GM21529 (cell line): ENCODE measurements around the gene TMEM238.

Source experiments
- ATAC-seq: cut with Tn5 transposase; IDR thresholded peaks from one replicate; pipeline ENCODE4 v1.9.1; 2021; ENCODE audit not compliant: unreplicated experiment

Gene TMEM238

DNA sequence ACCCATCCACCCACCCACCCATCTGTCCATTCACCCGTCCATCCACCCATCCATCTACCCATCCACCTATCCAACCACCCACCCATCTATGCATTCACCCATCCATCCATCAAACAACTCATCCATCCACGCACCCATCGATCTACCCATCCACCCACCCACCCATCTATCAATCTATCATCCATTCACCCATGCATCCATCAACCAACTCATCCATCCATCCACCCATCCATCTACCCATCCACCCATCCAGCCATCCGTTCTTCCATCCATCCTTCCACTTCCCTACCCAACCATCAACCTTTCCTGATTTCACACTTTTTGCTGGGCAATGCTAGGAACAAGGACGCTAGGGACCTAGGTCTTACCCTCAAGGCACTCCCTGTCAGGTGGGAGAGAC, 2.1 kb downstream of the TMEM238 start:
- no peak for ATAC-seq

DNA sequence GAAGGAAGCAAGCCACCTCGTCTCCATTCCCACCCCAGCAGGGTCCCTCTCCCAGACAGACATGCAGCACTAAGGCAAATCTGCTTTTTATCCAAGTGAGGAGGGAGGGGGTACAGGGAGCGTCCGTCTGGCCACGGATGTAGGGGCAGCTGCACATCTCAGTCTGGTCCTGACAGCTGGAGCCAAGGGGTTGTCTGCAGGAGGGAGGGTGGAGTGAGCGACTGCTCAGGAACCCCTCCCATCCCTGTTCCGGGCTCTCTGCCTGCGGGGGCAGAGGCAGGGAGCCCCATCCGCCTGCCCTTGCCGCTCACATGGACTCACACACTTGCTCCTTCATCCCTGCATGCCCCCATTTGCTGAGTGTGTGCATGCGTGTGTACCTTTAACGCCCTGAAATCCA, 4.9 kb downstream of the TMEM238 start:
- ATAC-seq: no peak

DNA sequence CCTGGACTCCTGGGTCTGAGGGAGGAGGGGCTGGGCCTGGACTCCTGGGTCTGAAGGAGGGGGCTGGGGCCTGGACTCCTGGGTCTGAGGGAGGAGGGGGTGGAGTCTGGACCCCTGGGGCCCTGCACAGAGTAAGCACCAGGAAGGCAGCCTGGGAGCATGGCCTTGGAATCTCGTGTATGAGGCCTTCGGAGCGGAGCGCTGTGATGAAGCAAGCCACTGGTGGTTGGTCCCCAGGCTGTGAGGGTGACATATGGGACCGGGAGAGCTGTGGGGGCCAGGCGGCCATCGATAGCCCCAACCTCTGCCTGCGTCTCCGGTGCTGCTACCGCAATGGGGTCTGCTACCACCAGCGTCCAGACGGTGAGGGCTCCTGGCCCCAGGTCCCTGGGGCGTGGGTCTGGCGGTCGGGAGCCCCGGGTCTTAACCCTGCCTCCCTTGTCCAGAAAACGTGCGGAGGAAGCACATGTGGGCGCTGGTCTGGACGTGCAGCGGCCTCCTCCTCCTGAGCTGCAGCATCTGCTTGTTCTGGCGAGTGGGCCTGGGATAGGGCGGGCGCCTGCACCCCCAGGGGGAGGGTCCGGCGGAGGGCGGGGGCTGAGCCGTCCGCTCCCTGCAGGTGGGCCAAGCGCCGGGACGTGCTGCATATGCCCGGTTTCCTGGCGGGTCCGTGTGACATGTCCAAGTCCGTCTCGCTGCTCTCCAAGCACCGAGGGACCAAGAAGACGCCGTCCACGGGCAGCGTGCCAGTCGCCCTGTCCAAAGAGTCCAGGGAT, 6.5 kb downstream of the TMEM238 start:
- ATAC-seq: no peak

DNA sequence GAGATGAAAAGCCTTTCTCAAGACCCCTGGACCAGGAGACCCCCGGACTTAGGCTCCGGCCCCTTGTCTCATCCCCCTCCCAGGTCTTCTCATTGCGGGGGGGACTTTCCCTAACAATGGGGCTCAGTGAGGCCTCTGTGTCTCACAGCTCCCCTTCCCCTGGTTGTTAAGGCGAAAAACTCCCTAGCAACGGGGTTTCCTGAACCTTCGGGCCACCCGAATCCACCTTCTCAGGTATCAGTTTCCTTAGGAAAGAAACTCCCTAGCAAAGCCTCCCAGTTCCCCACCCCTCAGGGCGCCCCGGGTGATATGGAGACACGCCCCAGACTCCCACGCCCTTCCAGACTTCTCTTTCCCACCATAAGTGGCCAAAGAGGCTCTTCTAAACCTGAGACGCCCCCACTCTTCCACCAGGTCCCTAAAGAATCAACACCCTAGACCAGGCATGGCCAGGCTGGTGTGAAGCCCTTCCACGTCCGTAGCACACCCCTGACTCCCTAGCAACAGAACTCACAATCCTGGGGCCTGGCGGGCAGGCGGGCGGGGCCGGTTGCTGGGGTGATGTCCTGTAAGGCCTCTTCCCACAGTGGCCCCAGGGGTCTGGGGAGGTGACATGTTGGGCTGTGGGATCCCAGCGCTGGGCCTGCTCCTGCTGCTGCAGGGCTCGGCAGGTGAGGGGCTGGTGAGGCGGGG, 7.7 kb downstream of the TMEM238 start, which contains the start of gene TMEM190:
Gene TMEM190, plus strand, starts transcription at position 586 of the 693 bp plus-strand sequence. Its CDS starts 28 bp downstream, at position 614.
- no peak for ATAC-seq

DNA sequence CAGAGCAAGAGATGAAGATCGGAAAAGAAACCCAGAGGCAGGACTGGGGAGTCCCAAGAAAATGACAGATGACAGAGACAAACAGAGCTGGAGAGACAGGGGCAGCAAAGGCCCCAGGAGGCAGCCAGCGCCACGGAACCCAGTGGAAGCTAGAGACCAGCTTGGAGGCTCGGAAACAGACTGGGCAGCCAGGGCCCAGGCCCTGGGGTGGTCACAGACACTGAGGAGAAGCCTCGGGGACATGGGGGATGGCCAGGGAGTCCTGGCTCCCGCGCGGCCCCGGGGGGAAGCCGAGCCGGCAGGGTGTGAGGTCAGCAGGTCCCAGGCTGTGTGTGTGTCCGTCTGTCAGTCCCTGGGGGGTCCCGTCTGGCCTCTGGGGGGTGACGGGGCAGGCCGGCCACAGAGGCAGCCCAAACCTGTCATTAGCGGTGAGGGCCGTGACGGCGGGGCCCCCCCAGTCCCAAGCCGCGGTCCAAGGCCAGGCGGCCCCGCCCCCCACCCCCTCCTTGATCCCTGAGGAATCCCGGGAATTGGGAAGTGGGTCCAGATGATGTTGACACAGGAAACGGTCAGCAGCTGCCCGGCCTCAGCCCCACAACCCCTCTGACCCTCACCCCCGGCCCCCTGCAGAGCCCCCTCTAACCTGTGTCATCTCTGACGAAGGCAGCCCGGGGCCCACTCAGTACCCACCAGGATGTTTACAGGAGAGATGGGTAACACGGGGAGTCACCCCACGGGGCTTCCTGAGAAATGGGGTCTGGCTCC, 9.9 kb downstream of the TMEM238 start:
- no peak for ATAC-seq

DNA sequence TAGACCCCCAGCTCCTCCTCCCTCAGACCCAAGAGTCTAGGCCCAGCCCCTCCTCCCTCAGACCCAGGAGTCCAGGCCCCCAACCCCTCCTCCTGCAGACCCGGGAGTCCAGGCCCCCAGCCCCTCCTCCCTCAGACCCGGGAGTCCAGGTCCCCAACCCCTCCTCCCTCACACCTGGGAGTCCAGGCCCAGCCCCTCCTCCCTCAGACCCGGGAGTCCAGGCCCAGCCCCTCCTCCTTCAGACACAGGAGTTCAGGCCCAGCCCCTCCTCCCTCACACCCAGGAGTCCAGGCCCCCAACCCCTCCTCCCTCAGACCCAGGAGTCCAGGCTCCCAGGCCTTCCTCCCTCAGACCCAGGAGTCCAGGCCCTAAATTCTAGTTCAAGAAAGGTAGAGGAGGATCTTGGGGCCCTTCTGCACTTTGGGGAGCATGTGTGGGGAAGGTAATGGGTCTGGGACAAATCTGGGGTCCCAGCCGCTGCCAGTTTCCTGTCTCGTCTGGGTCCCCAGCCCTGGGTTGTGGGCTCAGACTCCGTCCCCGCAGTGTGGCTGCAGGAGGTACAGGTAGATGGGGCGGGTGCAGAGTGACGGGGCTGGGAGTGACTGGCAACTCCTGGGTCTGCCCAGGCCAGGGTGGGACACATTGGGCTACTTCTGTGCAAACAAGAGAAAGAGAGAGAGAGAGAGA, 10.6 kb downstream of the TMEM238 start:
- ATAC-seq: no peak

DNA sequence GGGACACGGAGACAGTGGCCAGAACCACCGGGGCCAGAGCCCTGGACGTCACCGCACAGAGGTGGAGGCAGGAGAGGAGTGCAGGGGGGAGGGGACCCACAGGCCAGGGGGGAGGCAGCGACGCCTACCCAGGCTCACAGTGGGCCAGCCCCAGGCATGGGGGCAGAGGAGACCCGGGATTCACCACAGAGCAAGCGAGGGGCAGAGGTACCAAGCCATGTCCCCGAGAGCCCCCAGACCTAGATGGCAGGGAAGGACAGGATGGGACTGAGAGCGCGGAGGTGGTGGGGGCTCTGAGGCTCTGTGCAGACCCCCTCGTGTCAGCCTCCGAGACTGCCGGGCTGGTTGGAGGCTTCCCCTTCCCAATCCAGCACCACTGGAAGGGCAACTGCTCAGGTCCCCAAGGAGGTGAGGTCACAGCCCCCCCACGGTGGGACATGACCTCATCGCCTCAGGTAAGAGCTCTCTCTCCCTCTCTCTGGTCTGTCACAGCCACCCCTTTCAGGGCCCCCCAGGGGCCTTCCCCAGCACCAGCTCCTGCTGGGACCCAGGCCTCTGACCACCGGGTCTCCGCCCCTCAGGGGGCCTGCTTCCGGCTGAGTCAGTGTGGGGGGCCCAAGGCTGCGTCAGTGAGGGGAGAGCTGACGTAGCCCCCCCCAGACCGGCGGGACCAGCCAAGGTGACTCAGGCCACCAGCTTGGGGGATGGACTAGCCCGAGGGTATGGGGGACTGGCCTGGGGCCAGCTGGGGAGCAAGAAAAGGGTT, 11.6 kb downstream of the TMEM238 start:
- no peak for ATAC-seq

DNA sequence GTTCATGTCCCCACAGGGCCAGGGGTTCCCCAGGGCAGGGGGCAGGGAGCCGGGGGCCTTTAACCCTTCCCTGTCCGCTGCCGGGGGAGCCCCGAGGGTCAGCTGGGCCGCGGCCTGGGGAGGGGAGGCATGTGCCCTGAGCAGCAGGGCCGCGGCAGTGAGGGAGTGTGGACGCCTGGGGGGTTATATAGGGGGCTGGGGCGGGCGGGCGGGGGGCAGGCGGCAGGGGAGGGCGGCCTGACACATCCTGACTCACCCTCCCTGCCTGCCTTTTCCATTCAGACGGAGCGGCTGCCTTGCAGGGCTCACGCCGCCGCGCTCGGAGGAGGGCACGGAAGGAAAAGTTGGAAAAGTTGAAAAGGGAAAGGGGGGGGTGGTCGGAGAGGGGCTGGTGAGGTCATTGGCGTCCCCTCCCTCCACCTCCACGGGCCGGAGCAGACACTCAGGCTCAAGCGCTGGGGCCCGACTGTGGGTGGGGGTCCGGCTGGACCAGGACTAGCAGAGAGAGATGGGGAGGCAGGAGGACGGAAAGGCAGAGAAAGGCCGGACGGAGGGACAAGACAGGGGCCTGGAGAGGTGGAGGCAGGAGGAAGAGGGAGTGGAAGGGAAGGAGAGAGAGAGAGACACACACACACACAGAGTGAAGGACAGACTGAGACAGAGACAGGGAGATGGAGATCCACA, 13.6 kb downstream of the TMEM238 start, which contains the start of gene IL11:
Gene IL11, minus strand, starts transcription at position 159 of the 684 bp plus-strand sequence. Its CDS starts 153 bp downstream, at position 6.
- ATAC-seq: no peak

DNA sequence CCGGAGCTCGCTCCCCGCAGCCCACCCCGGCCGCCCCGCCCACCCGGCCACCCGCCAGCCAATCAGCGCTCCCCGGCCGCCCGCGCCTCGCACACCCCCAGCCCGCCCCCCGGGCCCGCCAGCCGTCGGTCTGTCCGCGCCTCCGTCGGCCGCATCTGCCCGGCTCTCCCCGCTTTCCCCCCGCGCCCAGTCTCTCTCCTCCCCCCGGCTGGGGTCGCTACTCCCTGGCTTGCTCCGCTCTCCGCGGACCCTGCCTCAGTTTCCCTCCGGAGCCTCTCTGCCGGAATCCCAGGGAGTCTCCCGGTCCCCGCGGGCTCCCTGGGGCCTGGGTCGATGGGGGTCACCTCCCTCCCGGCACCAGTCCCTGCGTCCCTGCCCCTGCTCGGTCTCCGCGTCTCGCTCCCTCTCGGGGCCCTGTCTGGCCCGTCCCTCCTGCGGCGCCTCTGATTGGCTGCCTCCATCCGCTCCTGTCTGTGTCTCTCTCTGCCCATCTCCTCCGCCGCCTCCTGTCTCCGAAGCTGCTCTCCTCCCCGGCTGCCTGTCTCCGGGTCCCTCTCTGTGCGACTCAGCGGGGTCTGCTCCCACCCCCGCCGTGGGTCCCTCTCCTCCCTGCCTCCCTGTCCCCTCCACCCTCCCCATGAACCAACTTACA, 14.3 kb downstream of the TMEM238 start:
- ATAC-seq: no peak

DNA sequence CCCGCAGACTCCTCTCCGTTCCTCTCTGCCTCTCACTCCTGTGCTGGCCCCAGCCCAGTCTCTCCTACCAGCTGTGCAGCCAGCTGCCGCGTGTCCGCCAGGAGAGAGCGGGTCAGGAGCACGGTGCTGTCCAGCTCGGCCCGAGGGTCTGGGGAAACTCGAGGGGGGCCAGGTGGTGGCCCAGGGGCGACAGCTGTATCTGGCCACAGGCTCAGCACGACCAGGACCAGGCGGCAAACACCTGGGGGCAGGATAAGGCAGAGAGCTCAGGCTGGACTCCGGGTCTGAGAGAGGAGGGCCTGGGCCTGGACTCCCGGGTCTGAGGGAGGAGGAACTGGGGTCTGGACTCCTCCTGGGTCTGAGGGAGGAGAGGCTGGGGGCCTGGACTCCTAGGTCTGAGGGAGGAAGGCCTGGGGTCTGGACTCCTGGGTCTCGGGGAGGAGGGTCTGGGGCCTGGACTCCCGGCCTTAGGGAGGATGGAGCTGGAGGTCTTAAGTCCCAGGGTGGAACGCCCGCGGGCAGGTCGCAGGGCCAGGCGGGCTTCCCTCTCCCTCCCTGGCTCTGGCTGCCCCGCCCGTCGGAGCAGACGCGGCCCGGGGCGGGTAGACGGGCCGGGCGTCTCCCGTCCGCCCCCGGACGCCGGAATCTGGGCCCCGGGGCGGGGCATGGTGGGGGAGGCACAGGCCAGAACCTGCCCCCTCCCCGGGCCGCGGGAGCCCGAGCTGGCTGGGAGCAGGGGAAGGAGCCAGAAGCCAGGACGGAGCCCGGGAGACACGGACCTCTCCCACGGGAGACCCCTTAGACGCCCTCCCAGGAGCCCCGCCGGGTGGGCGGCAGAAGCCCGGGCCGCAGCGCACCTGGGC, 15.2 kb downstream of the TMEM238 start:
- no peak for ATAC-seq

DNA sequence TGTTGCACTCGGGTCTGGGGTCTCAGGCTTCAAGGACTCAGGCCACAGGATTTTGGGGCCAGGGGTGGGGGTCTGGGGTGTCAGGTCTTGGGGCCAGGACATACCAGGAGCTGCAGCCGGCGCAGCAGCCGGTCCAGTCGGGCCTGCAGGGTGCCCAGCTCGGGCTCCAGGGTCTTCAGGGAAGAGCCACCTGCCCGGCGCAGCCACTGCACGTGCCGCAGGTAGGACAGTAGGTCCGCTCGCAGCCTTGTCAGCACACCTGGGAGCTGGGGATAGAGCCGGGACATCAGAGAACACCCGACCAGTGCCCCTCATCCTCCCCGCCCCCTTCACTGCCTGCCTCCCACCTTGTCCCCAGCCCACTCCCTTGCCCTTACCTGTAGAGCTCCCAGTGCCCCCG, 16.0 kb downstream of the TMEM238 start:
- ATAC-seq: no peak

DNA sequence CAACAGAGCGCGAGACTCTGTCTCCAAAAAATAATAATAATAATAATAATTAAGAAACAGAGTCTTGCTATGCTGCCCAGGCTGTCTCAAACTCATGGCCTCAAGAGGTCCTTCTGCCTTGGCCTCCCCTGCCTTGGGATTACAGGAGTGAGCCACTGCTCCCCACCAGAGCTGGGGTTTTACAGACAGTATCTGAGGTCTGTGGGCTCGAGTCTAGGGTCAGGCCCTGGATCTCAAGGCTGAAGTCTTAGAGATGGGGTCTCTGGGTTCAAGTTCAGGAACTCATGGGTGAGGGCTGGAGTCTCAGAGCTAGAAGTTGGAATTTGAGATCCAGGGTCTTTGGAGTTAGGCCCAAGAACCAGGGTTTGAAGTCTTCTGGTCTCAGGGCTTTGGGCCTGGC, 17.3 kb downstream of the TMEM238 start:
- ATAC-seq: no peak

DNA sequence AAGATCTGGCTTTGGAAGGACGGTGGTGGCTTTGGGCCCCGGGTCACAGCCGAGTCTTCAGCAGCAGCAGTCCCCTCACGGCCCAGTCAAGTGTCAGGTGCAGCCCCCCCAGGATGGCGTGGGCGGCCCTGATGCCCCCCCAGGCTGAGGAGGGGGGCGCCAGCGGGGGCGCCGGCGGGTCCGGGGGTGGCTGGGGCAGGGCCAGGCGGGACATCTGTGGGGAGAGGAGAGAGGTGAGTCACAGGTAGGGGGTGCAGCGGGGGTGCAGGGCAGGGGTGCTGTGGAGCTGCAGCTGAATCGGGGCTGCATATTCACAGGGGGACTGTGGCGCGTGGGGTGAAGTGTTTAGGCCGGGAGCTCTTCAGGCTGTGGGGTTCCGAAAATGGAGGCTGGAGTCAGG, 18.1 kb downstream of the TMEM238 start:
- ATAC-seq: no peak

DNA sequence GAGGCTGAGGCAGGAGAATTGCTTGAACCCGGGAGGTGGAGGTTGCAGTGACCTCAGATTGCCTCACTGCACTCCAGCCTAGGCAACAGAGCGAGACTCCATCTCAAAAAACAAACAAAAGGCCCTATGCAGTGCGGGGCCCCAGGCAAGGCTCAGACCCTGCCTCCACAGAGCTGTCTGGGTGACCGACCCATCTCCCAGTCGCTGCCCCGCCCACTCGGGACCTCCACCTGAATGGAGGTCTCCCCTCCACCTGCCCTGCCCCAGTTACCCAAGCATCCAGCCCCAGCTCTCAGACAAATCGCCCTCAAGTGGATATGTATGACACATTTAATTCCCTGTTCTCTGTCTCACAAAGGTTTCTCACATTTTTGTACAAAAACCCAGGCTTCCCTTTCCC, 18.8 kb downstream of the TMEM238 start:
- no peak for ATAC-seq

DNA sequence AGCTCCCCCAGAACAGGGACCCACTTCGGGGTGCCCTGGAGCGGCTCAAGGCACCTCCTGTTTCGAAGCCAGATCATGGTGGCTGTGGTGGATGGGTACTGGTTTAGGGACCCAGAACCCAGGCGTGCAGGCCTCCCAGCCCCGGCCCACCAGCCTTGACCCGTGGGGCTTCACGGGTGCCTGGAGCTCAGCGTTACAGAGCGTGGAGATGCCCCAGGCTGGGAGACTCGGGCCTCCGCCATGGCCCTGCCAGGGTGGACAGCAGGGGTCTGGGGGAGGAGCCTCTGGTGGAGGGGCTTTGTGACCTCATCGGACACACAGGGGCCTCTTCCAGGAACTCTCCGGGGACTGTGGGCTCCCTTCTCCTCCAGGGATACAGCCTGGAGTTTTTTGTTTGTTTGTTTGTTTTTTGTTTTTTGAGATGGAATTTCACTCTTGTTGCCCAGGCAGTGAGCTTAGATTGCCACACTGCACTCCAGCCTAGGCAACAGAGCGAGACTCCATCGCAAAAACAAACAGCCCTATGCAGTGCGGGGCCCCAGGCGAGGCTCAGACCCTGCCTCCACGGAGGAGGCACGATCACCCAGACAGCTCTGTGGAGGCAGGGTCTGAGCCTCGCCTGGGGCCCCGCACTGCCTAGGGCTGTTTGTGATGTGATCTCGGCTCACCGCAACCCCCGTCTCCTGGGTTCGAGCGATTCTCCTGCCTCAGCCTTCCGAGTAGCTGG, 20.9 kb downstream of the TMEM238 start, which contains the start of gene GARIN5B:
Gene GARIN5B, minus strand, starts transcription at position 271 of the 727 bp plus-strand sequence. Its CDS starts 194 bp downstream, at position 77.
- no peak for ATAC-seq

DNA sequence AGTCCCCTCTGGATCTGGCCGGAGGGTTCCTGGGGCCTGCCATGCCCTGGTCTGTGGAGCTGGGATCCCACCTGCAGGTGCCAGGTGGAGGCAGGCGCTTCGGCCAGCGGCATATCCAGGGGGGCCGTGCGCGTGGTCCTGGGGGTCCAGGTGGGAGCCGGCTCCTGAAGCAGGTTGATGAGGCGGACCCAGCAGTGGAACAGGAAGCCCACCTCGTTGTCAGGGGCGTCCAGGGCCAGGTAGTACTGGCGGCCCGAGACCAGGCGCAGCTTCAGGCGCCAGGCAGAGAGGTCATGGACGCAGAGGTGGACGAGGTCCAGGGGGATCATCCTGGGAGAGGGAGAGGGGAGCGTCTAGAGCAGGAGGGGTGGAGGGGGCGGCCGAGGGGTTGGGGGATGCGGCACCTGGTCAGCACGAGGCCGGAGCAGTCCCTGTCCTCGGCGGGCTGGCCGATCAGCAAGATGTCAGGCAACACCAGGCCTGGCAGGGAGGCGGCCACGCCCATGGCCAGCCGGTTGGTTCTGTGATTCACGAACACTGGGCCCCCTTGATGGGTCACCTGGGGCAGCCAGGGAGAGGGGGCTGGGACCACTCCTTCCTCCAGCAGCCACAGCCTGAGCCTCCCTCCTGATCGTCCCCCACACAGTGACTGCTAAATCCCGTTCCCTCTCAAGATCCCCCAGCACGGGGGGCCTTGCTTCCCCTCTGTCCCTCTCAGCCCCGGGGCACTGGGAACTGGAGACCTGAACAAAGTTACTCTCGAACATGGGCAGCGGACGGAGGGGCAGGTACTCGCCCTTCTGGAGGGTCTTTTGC, 21.7 kb downstream of the TMEM238 start:
- ATAC-seq: no peak

DNA sequence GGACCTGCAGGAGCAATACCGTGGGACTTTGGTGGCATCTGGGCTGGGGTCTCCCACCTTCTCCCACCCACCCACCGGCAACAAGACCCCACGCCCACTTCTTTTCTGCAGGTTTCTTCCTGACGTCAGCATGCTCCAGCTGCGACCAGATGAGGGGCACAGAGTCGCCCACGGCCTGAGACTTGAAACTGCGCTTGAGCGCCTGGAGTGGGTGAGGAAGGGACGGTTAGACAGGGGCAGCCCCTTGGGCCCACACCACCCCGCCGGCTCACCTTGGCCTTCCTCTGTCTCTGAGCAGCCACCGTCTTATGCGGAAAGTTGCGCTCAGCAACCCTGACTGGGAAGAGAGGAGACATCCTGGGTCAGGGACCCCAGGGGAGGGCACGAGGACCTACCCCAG, 23.2 kb downstream of the TMEM238 start:
- ATAC-seq: no peak
